ENCODE results near the gene STAT5A. TPM values are rescaled to one million over a fixed set of nuclear protein-coding genes. Genes with fewer than 3 reads are reported as not detected.

Gene STAT5A
- total RNA-seq, 4 donors from 2014 or later, result 151 to 200 (median 171) TPM

DNA sequence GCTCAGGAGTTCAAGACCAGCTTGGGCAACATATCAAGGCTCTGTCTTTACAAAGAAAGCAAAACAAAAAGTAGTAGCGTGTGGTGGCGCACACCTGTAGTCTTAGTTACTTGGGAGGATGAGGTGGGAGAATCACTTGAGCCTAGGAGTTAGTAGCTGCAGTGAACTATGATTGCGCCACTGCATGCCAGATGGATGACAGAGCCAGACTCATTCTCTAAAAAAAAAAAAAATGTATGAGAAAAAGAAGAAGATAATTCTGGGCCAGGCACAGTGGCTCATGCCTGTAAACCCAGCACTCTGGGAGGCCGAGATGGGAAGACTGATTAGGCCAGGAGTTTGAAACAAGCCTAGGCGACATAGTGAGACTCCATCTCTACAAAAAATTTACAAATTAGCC lies 40.6 kb upstream of the STAT5A start:
- no peak for DNase-seq (ENCODE audit: low spot score)
- no peak for TF ChIP-seq CTCF (IDR thresholded peaks at IDR 0.05)
- ATAC-seq (ENCODE audit: low FRiP score), result no peak

GRCh38 chr17:42248351-42249179 lies 39.7 kb upstream of the STAT5A start:
- ATAC-seq (ENCODE audit: low FRiP score) (peak; percentile 89), DNase-seq (ENCODE audit: low spot score) (no peak)
- TF ChIP-seq CTCF (IDR thresholded peaks at IDR 0.05), result no peak

- TF ChIP-seq CTCF (IDR thresholded peaks at IDR 0.05), result no peak
- ATAC-seq (ENCODE audit: low FRiP score) (no peak), DNase-seq (ENCODE audit: low spot score) (no peak)
Observed at GRCh38 chr17:42249681-42250446, 38.4 kb upstream of the STAT5A start.

DNA sequence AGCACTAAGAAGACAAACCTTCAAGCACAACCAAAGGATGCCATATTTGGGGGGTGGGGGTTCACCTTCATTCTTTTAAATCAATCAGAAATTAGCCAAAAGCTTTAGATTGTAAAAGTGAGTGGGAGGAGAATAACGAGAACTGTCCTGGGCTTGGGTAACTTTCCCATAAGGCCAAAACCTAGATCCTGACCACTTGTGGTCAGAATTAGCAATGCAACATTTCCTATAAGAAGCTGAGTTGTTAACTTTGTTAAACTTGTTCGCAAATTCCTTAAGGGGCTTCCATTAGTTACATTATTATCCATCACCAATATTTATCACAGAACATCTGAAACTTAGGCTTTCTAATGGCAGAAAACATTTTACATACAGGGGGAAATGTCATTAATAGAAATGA lies 37.2 kb upstream of the STAT5A start:
- no peak for TF ChIP-seq CTCF (IDR thresholded peaks at IDR 0.05)
- no peak for ATAC-seq (ENCODE audit: low FRiP score)

DNA sequence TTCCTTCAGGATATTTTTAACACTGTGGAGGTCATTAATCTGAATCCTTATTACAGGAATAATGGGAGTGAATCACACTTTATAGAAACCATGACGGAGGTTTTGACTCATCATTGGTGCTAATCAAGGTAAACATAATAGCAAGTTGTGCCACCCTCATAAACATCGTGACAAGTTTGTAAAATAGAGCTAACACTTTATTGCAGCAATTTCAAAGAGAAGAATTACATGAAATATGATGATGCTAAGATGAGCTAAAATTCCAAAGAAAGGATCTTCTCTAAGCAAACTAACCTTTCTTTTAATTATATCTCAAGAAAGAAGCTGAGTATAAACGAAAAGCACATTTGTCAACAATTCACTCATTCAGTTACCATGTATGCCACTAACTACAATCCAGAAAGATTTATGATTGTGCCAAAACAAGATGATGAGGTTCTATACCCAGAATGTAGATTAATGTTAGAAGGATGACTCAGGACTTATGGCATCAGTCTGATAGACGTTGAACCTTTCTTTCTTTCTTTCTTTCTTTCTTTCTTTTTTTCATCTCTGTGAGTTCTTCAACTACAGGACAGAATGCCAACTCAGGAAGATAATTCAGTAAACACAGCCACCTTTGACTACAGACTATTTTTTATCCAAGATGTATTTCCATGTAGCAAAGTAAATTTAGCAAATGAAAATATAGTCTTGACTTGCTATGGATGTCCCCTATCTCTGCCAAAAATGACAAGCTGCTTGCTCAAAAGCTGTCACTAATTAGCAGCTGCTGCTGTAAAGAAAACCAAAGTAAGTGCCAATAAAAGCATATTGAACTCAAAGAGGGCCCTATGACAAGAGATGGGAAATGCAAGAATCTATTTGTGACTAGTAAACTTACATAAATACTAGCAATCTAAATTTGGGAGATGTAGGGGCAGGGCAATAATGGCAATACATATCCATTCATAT lies 35.4 kb upstream of the STAT5A start:
- ATAC-seq (ENCODE audit: low FRiP score), result no peak
- no peak for TF ChIP-seq CTCF (IDR thresholded peaks at IDR 0.05)
- no peak for DNase-seq (ENCODE audit: low spot score)

More for the DNA sequence above, 37.2 kb upstream of the STAT5A start:
- no peak for DNase-seq (ENCODE audit: low spot score)

- DNase-seq (ENCODE audit: low spot score), result no peak
- ATAC-seq (ENCODE audit: low FRiP score), result no peak
- no peak for TF ChIP-seq CTCF (IDR thresholded peaks at IDR 0.05)
Observed at GRCh38 chr17:42253578-42253977, 34.7 kb upstream of the STAT5A start.
